ENCODE data around the gene NR1D2. TPM values are rescaled to one million over a fixed set of nuclear protein-coding genes. Genes with fewer than 3 reads are reported as not detected.

NR1D2 gene
- total RNA-seq, 4 donors from 2014 or later = 28.2 to 48.7 (median 40.5) TPM

DNA sequence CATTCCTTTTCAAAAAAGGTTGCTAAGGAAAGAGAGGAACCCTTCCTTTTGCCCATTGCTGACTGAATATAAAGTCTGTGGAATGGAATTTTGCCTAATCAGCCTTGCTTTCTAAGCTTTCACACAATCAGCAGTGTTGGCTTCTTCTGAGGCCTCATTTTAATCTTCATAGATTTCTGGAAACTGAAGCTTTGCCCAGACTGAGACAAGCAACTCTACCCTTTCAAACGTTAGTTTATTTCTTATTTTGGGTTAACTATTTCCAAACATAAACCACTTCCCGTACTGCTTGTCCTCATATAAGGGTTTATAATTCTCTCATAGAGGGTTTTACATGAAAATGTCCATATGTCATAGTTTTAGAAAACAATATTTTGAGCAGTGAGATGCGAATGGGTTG is 82.9 kb downstream of the NR1D2 start:
- TF ChIP-seq, protein P1, sequence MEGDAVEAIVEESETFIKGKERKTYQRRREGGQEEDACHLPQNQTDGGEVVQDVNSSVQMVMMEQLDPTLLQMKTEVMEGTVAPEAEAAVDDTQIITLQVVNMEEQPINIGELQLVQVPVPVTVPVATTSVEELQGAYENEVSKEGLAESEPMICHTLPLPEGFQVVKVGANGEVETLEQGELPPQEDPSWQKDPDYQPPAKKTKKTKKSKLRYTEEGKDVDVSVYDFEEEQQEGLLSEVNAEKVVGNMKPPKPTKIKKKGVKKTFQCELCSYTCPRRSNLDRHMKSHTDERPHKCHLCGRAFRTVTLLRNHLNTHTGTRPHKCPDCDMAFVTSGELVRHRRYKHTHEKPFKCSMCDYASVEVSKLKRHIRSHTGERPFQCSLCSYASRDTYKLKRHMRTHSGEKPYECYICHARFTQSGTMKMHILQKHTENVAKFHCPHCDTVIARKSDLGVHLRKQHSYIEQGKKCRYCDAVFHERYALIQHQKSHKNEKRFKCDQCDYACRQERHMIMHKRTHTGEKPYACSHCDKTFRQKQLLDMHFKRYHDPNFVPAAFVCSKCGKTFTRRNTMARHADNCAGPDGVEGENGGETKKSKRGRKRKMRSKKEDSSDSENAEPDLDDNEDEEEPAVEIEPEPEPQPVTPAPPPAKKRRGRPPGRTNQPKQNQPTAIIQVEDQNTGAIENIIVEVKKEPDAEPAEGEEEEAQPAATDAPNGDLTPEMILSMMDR (IDR thresholded peaks at IDR 0.05; ENCODE audit: low read depth) = no peak

Other genes with a start within 250 kb of the NR1D2 start
- 100 to 1,000 TPM in 1 of 4 donors, 10 to 100 TPM in 3; 51.1 to 115 (median 85.5) TPM for gene UBE2E1, start 139.3 kb upstream of the NR1D2 start, total RNA-seq
- 10 to 100 TPM; 12.9 to 21.9 (median 15.8) TPM for gene NKIRAS1, start 28.3 kb upstream of the NR1D2 start, total RNA-seq
- 1,000 to 10,000 TPM; 1,369 to 2,694 (median 1,710) TPM for gene RPL15, start 28.2 kb upstream of the NR1D2 start, total RNA-seq

Measured in subcutaneous adipose tissue (tissue), 4 donors.